ENCODE results near the gene CD80.
"Not testable (repeated sequence)": the region's sequence is repeated elsewhere in the genome, so short reads cannot be mapped to it uniquely, and the experiment has no call there.

CD80 gene

GRCh38 chr3:119580067-119580760 is 20.8 kb upstream of the CD80 start:
- no peak for DNase-seq

DNA sequence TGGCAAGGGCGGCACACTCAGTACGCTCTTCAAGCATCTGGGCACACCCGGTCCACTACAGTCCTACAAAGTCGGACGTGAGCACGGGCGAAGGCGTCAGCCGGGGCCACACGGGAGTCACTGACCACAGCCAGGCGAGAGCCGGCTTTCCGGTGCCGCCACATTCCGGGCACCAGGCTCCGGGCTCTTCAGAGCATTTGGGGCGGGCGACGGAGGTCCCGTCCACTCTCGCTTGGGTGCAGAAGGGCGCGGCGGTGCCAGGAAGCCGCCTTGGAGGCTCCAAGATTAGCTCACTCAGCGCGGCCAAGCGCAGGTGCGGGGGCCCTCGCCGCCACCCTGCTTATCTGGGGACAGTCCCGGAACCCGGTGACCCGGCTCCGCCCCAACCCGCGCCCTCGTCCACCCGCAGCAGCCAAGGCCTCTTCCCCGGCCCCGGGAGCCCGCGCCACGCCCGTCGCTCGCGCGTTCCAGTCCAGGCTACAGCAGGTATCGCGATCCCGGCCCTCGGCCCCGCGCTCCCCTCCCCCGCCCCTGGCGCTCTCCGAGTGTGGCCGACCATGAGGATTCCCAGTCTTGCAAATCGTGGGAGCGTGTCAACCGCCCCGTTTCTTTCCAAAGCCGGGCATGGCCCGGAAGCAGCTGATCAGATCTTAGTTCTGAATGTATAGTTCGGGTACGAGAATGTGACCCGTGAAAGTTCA is 20.1 kb upstream of the CD80 start, which contains the start of gene ADPRH:
TSS of gene ADPRH (plus strand) at position 127 of the 701 bp plus-strand sequence. CDS start 2,678 bp downstream, outside the sequence.
- peak; percentile 62 for DNase-seq

GRCh38 chr3:119575507-119575906 is 16.1 kb upstream of the CD80 start:
- no peak for DNase-seq

DNA sequence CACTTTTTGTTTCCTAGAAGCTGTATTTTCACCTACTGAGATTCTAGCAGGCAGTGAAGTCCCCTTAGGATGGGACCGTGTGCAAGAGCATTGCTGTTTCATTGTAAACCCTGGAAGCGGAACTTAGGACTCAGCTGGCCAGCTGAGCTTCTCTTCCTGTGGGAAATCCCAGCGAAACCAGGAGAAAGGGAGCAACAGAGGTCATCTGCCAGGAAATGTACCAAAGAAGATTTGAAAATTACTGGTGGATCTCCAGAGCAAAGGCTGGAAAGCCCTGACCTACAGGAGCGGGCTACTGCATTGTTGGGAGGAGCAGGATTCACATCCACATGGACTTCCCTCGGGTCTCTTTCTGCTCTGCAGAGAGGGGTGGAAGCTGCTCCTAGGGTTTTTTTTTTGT is 12.3 kb upstream of the CD80 start:
- DNase-seq: no peak

DNA sequence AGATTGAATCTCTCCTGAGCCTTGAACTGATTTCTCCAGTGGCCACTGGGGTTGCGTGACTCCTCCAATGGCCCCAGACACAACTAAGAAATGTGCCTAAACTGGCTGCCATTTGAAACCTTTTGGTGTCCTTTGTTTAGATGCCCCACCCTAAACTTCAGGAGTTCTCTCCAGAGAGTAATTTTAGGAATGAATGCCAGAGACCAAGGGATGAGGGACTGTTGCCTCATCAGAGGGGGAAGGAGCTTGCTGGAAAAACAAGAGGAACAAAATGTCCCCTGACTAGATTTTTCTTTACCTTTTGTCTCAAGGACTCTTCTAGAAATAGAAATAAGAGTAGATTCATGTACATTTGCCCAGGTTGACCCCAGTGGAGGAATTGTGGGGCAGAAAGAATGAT is 11.8 kb upstream of the CD80 start:
- DNase-seq: no peak

GRCh38 chr3:119570229-119570628 is 10.8 kb upstream of the CD80 start:
- DNase-seq: no peak

DNA sequence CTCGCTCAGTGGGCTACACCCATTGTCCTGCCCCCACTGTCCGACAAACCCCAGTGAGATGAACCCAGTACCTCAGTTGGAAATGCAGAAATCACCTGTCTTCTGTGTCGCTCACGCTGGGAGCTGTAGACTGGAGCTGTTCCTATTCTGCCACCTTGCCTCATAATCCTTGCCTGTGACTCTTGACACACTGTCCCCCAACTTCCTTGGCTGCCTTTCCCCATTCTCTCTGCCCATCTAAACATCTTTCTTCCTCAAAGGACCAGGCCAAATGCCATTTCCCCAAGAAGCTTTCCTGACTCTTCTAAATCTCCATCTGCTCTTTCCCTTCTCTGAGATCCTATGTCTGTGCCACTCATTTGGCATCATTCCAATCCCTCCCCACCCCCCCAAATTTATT is 9.7 kb upstream of the CD80 start:
- no peak for DNase-seq

- not testable (repeated sequence) for DNase-seq
Measured at GRCh38 chr3:119563334-119563733, 3.9 kb upstream of the CD80 start.

GRCh38 chr3:119562307-119562961 is 3.0 kb upstream of the CD80 start:
- DNase-seq: no peak

GRCh38 chr3:119560160-119560559 is 746 bp upstream of the CD80 start:
- DNase-seq: no peak

DNA sequence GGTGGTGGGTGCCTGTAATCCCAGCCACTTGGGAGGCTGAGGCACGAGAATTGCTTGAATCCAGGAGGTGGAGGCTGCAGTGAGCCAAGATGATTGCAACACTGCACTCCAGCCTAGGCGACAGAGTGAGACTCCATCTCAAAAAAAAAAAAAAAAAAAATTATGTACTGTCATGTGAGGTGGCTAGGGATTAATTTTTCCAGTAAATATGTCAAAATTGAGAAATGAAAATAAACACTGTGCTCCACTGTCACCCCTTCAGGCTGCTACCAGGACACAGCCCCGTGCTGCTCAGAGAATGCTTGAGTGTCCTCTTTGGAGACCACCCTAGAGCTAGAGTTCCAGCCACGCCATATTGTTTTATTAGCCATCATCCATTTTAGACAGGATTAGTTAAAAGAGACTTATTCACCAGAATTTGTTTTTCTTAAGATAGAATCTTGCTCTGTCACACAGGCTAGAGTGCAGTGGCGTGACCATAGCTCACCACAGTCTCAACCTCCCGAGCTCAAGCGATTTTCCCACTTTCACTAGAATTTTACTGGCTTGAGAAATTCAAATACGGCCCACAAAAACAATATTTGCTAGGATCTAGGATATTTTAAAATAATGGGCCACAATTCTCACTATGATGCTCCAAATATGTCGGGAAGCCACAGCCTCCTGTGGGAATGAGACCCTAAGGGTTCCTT is 642 bp downstream of the CD80 start:
- no peak for DNase-seq

GRCh38 chr3:119557877-119558269 is 1.5 kb downstream of the CD80 start:
- no peak for DNase-seq

DNA sequence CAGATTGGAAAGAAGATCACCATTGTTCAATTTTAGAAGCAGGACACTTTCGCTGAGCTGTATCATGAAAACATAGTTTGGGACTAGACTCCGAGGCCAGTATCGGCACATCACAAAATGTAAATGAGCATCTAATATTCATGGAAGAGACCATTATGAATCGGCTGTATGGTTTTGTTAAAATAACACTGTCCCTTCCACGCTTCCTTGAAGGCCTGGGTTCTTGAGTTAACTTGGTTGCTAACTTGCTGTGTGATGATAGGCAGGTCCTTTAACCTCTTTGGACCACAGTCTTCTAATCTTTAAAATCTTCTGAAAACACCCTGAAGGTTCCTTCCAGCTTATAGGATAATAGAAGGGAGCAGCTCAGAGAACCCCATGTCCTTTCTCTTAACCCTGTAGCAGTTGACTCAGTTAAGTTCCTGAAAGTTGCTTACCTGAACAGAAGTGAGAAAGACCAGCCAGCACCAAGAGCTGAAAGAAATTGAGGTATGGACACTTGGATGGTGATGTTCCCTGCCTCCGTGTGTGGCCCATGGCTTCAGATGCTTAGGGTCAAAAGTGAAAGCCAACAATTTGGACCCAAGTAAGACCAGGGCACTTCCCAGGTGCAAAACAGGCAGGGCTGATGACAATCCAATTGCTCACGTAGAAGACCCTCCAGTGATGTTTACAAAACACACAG is 2.1 kb downstream of the CD80 start:
- DNase-seq: no peak

GRCh38 chr3:119555929-119556328 is 3.5 kb downstream of the CD80 start:
- no peak for DNase-seq

DNA sequence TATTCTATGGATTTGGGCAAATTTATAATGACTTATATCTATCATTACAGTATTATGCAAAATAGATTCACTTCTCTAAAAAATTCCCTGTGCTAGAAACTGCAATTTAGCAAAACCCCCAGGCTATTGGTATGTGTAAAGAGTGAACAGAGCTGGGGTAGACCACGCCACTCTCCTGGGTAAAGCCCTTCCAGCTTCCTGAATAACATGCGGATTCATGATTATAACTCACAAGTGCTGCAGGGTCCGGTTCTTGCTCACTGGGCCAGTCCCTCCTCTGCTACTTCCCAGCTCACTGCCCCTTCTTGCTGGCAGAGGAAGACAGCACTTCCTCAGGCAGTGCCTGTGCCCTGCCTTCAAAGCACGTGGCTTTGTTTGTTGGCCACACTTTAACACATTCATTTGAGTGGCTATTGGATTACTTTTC is 4.1 kb downstream of the CD80 start:
- no peak for DNase-seq

- DNase-seq: no peak
Measured at GRCh38 chr3:119553823-119554415, 5.5 kb downstream of the CD80 start.

GRCh38 chr3:119552928-119553327 is 6.5 kb downstream of the CD80 start:
- DNase-seq: not testable (repeated sequence)

GRCh38 chr3:119551598-119551997 is 7.8 kb downstream of the CD80 start:
- DNase-seq: no peak

GRCh38 chr3:119550192-119550910 is 9.1 kb downstream of the CD80 start:
- no peak for DNase-seq

- no peak for DNase-seq
Measured at GRCh38 chr3:119548341-119548740, 11.1 kb downstream of the CD80 start.

GRCh38 chr3:119547227-119547626 is 12.2 kb downstream of the CD80 start:
- DNase-seq: no peak

GRCh38 chr3:119543147-119543546 is 16.3 kb downstream of the CD80 start:
- no peak for DNase-seq

Measured in DMS153 (cell line).